Measurements from ENCODE around the gene NSUN6. TPM values are rescaled to one million over a fixed set of nuclear protein-coding genes. Genes with fewer than 3 reads are reported as not detected.

NSUN6 gene
- total and polyA plus RNA-seq, 2 experiments from 2014 or later: 18.1 to 37.4 TPM

DNA sequence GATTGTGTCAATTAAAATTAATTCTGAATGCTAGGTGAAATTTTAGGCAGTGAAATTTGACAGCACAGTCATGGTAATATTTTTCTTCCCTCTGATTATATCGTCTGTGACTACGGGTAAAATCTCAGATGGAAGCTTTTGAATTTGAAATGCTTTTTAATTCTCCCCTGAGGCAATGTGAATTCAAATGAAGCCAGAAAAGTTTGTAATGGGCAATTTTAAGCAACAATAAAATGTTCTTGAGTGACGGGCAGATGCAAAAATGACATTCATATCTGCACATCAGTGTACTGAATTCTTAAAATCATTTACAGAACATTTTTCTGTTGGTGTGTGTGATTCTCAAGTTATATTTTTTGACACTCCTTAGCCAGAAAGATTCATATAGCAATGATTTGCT, 134.5 kb downstream of the NSUN6 start (continued):
- TF ChIP-seq, protein P1, sequence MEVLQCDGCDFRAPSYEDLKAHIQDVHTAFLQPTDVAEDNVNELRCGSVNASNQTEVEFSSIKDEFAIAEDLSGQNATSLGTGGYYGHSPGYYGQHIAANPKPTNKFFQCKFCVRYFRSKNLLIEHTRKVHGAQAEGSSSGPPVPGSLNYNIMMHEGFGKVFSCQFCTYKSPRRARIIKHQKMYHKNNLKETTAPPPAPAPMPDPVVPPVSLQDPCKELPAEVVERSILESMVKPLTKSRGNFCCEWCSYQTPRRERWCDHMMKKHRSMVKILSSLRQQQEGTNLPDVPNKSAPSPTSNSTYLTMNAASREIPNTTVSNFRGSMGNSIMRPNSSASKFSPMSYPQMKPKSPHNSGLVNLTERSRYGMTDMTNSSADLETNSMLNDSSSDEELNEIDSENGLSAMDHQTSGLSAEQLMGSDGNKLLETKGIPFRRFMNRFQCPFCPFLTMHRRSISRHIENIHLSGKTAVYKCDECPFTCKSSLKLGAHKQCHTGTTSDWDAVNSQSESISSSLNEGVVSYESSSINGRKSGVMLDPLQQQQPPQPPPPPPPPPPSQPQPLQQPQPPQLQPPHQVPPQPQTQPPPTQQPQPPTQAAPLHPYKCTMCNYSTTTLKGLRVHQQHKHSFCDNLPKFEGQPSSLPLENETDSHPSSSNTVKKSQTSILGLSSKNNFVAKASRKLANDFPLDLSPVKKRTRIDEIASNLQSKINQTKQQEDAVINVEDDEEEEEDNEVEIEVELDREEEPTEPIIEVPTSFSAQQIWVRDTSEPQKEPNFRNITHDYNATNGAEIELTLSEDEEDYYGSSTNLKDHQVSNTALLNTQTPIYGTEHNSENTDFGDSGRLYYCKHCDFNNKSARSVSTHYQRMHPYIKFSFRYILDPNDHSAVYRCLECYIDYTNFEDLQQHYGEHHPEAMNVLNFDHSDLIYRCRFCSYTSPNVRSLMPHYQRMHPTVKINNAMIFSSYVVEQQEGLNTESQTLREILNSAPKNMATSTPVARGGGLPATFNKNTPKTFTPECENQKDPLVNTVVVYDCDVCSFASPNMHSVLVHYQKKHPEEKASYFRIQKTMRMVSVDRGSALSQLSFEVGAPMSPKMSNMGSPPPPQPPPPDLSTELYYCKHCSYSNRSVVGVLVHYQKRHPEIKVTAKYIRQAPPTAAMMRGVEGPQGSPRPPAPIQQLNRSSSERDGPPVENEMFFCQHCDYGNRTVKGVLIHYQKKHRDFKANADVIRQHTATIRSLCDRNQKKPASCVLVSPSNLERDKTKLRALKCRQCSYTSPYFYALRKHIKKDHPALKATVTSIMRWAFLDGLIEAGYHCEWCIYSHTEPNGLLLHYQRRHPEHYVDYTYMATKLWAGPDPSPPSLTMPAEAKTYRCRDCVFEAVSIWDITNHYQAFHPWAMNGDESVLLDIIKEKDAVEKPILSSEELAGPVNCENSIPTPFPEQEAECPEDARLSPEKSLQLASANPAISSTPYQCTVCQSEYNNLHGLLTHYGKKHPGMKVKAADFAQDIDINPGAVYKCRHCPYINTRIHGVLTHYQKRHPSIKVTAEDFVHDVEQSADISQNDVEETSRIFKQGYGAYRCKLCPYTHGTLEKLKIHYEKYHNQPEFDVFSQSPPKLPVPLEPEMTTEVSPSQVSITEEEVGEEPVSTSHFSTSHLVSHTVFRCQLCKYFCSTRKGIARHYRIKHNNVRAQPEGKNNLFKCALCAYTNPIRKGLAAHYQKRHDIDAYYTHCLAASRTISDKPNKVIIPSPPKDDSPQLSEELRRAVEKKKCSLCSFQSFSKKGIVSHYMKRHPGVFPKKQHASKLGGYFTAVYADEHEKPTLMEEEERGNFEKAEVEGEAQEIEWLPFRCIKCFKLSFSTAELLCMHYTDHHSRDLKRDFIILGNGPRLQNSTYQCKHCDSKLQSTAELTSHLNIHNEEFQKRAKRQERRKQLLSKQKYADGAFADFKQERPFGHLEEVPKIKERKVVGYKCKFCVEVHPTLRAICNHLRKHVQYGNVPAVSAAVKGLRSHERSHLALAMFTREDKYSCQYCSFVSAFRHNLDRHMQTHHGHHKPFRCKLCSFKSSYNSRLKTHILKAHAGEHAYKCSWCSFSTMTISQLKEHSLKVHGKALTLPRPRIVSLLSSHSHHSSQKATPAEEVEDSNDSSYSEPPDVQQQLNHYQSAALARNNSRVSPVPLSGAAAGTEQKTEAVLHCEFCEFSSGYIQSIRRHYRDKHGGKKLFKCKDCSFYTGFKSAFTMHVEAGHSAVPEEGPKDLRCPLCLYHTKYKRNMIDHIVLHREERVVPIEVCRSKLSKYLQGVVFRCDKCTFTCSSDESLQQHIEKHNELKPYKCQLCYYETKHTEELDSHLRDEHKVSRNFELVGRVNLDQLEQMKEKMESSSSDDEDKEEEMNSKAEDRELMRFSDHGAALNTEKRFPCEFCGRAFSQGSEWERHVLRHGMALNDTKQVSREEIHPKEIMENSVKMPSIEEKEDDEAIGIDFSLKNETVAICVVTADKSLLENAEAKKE (CRISPR knock-in tag; IDR thresholded peaks at IDR 0.05): no peak
- no peak for TF ChIP-seq ZNF331 (CRISPR knock-in tag; IDR thresholded peaks at IDR 0.05; ENCODE audit: low read depth)
- no peak for TF ChIP-seq NANOG (IDR thresholded peaks at IDR 0.05; ENCODE audit: borderline replicate concordance)
- TF ChIP-seq, protein P2, sequence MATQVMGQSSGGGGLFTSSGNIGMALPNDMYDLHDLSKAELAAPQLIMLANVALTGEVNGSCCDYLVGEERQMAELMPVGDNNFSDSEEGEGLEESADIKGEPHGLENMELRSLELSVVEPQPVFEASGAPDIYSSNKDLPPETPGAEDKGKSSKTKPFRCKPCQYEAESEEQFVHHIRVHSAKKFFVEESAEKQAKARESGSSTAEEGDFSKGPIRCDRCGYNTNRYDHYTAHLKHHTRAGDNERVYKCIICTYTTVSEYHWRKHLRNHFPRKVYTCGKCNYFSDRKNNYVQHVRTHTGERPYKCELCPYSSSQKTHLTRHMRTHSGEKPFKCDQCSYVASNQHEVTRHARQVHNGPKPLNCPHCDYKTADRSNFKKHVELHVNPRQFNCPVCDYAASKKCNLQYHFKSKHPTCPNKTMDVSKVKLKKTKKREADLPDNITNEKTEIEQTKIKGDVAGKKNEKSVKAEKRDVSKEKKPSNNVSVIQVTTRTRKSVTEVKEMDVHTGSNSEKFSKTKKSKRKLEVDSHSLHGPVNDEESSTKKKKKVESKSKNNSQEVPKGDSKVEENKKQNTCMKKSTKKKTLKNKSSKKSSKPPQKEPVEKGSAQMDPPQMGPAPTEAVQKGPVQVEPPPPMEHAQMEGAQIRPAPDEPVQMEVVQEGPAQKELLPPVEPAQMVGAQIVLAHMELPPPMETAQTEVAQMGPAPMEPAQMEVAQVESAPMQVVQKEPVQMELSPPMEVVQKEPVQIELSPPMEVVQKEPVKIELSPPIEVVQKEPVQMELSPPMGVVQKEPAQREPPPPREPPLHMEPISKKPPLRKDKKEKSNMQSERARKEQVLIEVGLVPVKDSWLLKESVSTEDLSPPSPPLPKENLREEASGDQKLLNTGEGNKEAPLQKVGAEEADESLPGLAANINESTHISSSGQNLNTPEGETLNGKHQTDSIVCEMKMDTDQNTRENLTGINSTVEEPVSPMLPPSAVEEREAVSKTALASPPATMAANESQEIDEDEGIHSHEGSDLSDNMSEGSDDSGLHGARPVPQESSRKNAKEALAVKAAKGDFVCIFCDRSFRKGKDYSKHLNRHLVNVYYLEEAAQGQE (IDR thresholded peaks at IDR 0.05; ENCODE audit: unreplicated experiment): no peak
- no peak for TF ChIP-seq POLR2AphosphoS5 (IDR thresholded peaks at IDR 0.05; ENCODE audit: low read depth)

DNA sequence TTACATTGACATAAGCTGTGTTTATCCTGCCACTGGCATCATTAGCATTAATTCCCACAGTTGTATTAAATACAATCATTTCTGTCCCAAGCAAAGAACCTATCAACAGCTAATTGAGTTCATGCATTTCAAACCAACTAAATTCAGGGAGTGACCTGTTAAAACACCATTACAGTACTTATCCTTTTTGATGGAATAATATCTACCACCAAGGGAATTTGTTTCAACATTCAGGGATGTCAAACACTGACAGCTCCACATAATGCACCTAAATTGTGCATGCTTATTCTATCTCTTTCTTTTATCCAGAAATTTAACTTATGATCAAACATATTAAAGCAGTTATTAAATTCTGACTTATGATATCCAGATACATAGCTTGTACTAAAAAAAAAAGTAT, 136.8 kb downstream of the NSUN6 start:
- no peaks in the 10 kb centered on the region for H3K36me3 ChIP-seq (ENCODE audit: insufficient read depth)
- no peaks in the 10 kb centered on the region for H3K9me3 Mint-ChIP-seq
- TF ChIP-seq EZH2phosphoT487 (IDR thresholded peaks at IDR 0.05; ENCODE audit: unreplicated experiment): no peak
- TF ChIP-seq, protein P2 (IDR thresholded peaks at IDR 0.05; ENCODE audit: unreplicated experiment): no peak
- TF ChIP-seq ZNF331 (CRISPR knock-in tag; IDR thresholded peaks at IDR 0.05; ENCODE audit: low read depth): no peak

More for the DNA sequence above, 136.8 kb downstream of the NSUN6 start:
- no peaks in the 10 kb centered on the region for H3K4me1 ChIP-seq (ENCODE audit: insufficient read depth)
- Mint-ChIP-seq H3K4me3 (no peak overlapping the region), H3K36me3 (ENCODE audit: low read depth) (no peaks in the 10 kb centered on the region; the same call in 2 of the 3 replicates), H3K4me1 (peaks cover 4% of the 10 kb centered on the region; the same call in 2 of the 3 replicates), H3K27ac (no peak overlapping the region), H3K27me3 (ENCODE audit: insufficient read depth, low read depth, poor library complexity) (no peaks in the 10 kb centered on the region)
- H4K20me1 ChIP-seq (replicated peaks; ENCODE audit: insufficient read depth): no peaks in the 10 kb centered on the region
- no peaks in the 10 kb centered on the region for H3K9me2 ChIP-seq (ENCODE audit: insufficient read depth)
- no peak overlapping the region for H3K4me3 ChIP-seq
- ATAC-seq (no peak), DNase-seq (ENCODE audit: low spot score) (no peak)
- H3K27me3 ChIP-seq (ENCODE audit: insufficient read depth): no peaks in the 10 kb centered on the region
- no peak overlapping the region for H2AFZ ChIP-seq
- no peak overlapping the region for H3K27ac ChIP-seq (ENCODE audit: low read depth)
- no peak overlapping the region for H3K4me2 ChIP-seq
- H3K79me2 ChIP-seq (replicated peaks; ENCODE audit: insufficient read depth): no peaks in the 10 kb centered on the region
- no peaks in the 10 kb centered on the region for H3F3A ChIP-seq (replicated peaks; ENCODE audit: low read depth)
